ENCODE results near the gene KRT73.

DNA sequence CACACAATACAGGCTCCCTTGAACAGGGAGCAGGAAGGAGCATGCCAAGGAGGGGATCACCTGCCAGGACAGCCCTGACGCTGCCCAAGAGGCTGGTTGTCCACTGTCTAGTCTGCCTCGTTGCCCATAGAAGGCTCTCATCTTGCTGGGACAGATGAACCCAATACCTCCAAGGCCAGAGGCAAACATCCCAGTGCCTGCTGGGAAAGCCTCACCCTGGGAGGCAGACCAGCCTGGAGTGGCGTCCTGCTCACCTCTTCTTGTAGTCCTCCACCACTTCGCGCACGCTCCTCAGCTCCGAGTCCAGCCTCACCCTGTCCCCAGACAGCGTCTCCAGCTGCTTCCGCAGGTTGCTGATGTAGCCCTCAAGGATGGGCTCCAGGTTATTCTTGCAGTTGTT, 2.4 kb downstream of the KRT73 start:
- no peak for TF ChIP-seq CTCF (IDR thresholded peaks at IDR 0.05)
- TF ChIP-seq POLR2A (IDR thresholded peaks at IDR 0.05): no peak
